GM19099 (cell line): ENCODE results near the gene WDR54.

Source experiments
- POLR2A ChIP-seq: IDR thresholded peaks from 3 replicates; pipeline ENCODE4 v1.6.1; 2011; ENCODE audit warnings: low read depth; ENCODE audit not compliant: insufficient read length; ENCODE audit errors: extremely low read depth

The WDR54 gene

DNA sequence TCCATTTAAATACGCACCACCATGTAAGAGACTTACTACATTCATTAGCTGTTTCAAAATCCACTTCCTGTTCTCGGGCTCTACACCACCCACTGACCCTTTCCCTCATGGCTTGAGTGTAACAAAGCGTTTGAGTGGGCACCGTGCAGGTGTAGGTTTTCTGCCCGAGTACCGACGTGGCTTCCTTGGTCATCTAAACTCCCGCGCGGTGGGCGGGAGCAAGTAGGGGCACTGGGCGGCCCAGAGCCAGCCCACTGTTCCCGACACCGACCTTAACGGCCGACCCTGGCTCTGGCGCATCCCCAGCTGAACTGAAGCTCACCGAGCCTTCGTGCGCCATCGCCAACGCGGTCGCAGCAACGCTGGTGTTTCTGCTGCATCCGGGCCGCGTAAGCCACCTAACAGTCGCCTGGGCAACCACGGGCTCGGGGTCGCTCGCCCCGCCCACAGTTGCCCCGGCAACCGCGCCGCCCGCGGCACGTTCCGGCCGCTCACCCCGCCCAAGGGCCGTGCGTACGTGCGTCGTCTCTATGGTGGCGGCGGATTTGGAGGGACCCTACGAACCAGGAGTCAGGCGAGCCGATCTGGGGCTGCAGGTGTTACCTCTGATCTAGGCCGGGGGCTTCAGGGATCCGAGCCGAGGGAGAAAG, at the start of gene WDR54, which contains the start of gene C2orf81:
TSS of gene WDR54 (plus strand) at position 510 of the 650 bp plus-strand sequence. CDS start 424 bp downstream, outside the sequence.
TSS of gene C2orf81 (minus strand) at position 399 of the 650 bp plus-strand sequence. CDS start at position 340, 59 bp downstream.
- peak; percentile 86 for TF ChIP-seq POLR2A

GRCh38 chr2:74372674-74373073, 48.9 kb upstream of the WDR54 start:
- TF ChIP-seq POLR2A, result no peak

DNA sequence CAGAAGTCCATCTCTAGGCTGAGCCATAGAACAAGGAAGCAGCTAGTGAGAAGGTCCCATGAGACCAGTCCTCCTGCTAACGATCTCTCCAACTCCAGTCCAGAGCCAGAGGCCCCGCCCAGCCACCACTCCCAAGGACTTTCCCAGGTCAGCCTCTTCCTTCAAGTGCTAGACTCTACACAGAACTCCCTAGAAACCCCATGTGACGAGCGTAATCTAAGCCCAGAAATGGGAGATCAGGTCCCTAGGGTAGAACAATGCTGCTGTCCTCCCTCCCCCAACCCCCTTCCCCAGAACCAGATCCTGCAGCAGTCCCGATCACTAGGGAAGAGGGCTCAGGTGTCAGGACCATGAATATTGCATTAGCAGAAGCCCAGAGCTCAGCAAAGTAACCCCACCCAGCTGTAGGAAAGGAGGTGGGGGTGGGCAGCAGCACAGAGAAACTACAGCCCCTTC, 48.3 kb upstream of the WDR54 start:
- no peak for TF ChIP-seq POLR2A

- TF ChIP-seq POLR2A, result no peak
Measured at GRCh38 chr2:74373985-74374384, 47.5 kb upstream of the WDR54 start.

- no peak for TF ChIP-seq POLR2A
Measured at GRCh38 chr2:74374509-74375205, 46.9 kb upstream of the WDR54 start.

- no peak for TF ChIP-seq POLR2A
Measured at GRCh38 chr2:74375838-74376237, 45.7 kb upstream of the WDR54 start.

GRCh38 chr2:74378007-74378406, 43.5 kb upstream of the WDR54 start:
- no peak for TF ChIP-seq POLR2A

DNA sequence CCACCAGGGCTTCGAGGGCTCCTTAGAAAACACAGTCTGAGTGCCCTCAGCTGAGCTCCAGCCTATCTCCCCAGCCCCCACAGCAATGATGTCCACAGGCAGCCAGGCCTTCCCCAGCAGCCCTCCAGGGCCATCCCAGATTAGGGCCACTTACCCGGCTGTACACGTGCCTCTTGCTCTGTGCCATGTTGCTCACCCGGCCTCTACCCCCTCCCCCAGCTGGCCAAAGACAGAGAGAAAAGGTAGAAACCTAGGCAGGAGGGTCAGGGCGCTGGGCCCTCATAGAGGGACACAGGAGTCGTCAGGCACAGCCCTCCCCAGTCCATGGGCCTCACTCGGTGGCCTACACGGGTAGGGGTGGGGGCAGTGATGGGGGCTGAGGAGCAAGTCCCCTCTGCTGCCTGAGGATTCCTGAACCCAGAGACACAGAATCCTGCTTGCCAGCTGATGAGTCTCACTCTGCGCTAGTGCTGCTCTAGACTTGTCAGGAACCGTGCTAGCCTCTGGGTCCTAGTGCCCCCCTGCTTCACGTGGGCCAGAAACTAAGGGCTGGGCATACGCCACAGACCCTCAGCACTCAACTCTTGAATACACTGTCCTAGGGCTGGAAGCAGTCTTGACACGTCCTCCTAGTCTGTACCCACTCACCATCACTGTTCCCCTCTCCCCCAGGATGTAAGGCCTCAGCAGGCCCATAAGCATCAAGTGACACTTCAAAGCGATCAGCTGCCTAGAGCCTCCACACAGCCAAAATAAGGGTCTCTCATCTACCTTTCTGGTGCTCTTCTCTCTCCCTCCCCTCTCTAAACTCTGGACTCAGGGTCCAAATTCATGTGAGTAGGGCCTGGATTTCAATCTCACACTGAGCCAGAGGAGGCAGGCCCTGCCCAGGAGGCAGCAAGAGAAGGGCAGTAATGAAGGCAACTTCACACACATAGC, 41.4 kb upstream of the WDR54 start, which contains the start of gene DCTN1:
TSS of gene DCTN1 (minus strand) at position 461 of the 939 bp plus-strand sequence. CDS start at position 187, 274 bp downstream.
- no peak for TF ChIP-seq POLR2A

DNA sequence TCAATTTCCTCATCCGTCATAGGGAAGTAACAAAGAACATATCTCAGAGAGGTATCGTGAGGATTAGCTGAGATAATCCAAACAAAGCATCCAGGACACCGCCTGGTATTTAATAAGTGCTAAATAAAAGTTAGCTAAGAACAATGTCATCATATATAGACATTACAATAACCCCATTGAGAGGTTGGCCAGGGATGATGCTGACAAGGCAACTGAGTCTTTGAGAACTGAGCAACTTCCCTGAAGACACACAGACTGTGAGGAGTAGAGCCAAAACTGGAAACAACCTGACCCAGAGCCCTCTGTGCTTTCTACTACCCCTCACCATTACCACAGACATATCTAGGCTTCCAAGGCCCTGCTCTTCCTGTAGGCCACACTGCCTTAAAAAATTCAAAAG, 39.8 kb upstream of the WDR54 start:
- TF ChIP-seq POLR2A, result no peak

DNA sequence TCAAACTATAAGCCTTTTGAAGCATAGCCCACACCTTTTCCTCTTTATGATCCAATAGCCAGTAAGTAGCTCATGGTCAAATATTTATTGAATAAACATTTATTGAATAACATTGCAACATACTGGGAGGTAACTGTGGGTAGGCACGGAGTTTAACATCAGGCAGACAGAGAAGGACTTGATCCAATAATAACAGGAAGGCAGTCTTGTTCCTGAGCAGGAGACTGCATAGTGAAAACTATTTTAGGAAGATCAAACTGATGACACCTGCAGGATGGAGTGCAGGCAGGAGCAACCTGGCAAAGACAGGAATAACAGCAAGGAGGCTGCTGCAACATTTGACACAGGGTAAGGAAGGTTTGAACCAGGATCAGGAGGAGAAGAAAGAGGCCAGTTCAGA, 38.3 kb upstream of the WDR54 start:
- no peak for TF ChIP-seq POLR2A

GRCh38 chr2:74384051-74384450, 37.5 kb upstream of the WDR54 start:
- no peak for TF ChIP-seq POLR2A

- TF ChIP-seq POLR2A, result no peak
Measured at GRCh38 chr2:74385396-74385795, 36.1 kb upstream of the WDR54 start.

GRCh38 chr2:74387346-74387745, 34.2 kb upstream of the WDR54 start:
- no peak for TF ChIP-seq POLR2A

DNA sequence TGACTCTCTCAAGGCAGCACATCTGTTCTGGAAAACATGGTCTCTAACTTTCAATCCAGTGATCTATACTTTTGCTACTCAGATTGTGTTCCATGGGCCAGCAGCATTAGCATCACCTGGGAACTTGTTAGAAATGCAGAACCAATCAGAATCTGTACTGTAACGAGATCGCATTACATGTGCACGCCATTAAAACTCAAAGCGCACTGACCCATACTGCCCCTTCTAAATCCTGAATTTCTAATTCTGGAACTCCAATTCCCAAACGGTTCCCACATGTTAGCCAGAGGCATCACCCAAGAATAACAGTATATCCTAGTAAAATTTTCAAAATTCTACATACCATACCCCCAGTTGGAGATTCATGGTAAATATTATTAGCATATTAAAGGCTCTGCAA, 30.9 kb upstream of the WDR54 start:
- TF ChIP-seq POLR2A, result no peak

- no peak for TF ChIP-seq POLR2A
Measured at GRCh38 chr2:74391209-74391579, 30.3 kb upstream of the WDR54 start.
